GM18505 (cell line): ENCODE data around the gene CLDN15.
"Not testable (repeated sequence)": the region's sequence is repeated elsewhere in the genome, so short reads cannot be mapped to it uniquely, and the experiment has no call there.

ENCODE experiments used
- ATAC-seq: cut with Tn5 transposase; IDR thresholded peaks from one replicate; pipeline ENCODE4 v1.9.1; 2021; ENCODE audit not compliant: unreplicated experiment
- POLR2A ChIP-seq: IDR thresholded peaks from 4 replicates; pipeline ENCODE4 v1.6.1; 2011; ENCODE audit warnings: borderline replicate concordance; ENCODE audit not compliant: insufficient read depth, insufficient read length; ENCODE audit errors: extremely low read depth

Gene CLDN15

GRCh38 chr7:101207459-101207858, 30.1 kb downstream of the CLDN15 start:
- TF ChIP-seq POLR2A = no peak
- no peak for ATAC-seq

GRCh38 chr7:101206665-101207042, 30.9 kb downstream of the CLDN15 start:
- TF ChIP-seq POLR2A = no peak
- ATAC-seq = no peak

GRCh38 chr7:101205901-101206664, 31.5 kb downstream of the CLDN15 start:
- ATAC-seq = no peak
- TF ChIP-seq POLR2A = no peak

GRCh38 chr7:101203740-101204738, 33.6 kb downstream of the CLDN15 start:
- ATAC-seq = not testable (repeated sequence)

- TF ChIP-seq POLR2A = no peak
- ATAC-seq = no peak
Observed at GRCh38 chr7:101202603-101202918, 35.0 kb downstream of the CLDN15 start.

- no peak for TF ChIP-seq POLR2A
Observed at GRCh38 chr7:101201695-101202602, 35.7 kb downstream of the CLDN15 start.

GRCh38 chr7:101200862-101201599, 36.6 kb downstream of the CLDN15 start, which contains the start of gene MOGAT3:
Gene MOGAT3 (minus strand): TSS chr7:101201036. CDS start chr7:101200854, 182 bp downstream.
- no peak for ATAC-seq
- no peak for TF ChIP-seq POLR2A

More at GRCh38 chr7:101201695-101202602, 35.7 kb downstream of the CLDN15 start:
- ATAC-seq = no peak

GRCh38 chr7:101200504-101200861, 37.1 kb downstream of the CLDN15 start:
- no peak for TF ChIP-seq POLR2A
- no peak for ATAC-seq

- not testable (repeated sequence) for ATAC-seq
Observed at GRCh38 chr7:101199522-101199921, 38.1 kb downstream of the CLDN15 start.

- TF ChIP-seq POLR2A = no peak
- ATAC-seq = no peak
Observed at GRCh38 chr7:101198476-101198875, 39.1 kb downstream of the CLDN15 start.

- no peak for TF ChIP-seq POLR2A
- ATAC-seq = no peak
Observed at GRCh38 chr7:101197991-101198390, 39.6 kb downstream of the CLDN15 start.

GRCh38 chr7:101195884-101196283, 41.7 kb downstream of the CLDN15 start:
- no peak for ATAC-seq
- no peak for TF ChIP-seq POLR2A

GRCh38 chr7:101189109-101189508, 48.5 kb downstream of the CLDN15 start:
- ATAC-seq = no peak
- no peak for TF ChIP-seq POLR2A

GRCh38 chr7:101186844-101187428, 50.7 kb downstream of the CLDN15 start:
- TF ChIP-seq POLR2A = no peak
- ATAC-seq = no peak
